Ishikawa (cell line): ENCODE measurements around the gene GPX8.

Experiments used
- CEBPB ChIP-seq: IDR thresholded peaks from 2 replicates; pipeline ENCODE4 v1.6.1; 2012
- EGR1 ChIP-seq: IDR thresholded peaks from 2 replicates; pipeline ENCODE4 v1.6.1; 2012
- EP300 ChIP-seq: IDR thresholded peaks from 2 replicates; pipeline ENCODE4 v1.6.1; 2012; ENCODE audit warnings: borderline replicate concordance
- TAF1 ChIP-seq: IDR thresholded peaks from 2 replicates; pipeline ENCODE4 v1.6.1; 2012; ENCODE audit warnings: low read depth, mild to moderate bottlenecking
- TCF12 ChIP-seq: IDR thresholded peaks from 2 replicates; pipeline ENCODE4 v1.6.1; 2012; ENCODE audit warnings: low read depth
- ZBTB7A ChIP-seq: IDR thresholded peaks from 2 replicates; pipeline ENCODE4 v1.6.1; 2012; ENCODE audit warnings: low read depth
- TF ChIP-seq, protein P1 (sequence below): IDR thresholded peaks from 2 replicates; pipeline ENCODE4 v1.6.1; 2012; ENCODE audit warnings: low read depth, mild to moderate bottlenecking
- TF ChIP-seq, protein P2 (sequence below): IDR thresholded peaks from 2 replicates; pipeline ENCODE4 v1.6.1; 2012

- TF ChIP-seq, protein P1, sequence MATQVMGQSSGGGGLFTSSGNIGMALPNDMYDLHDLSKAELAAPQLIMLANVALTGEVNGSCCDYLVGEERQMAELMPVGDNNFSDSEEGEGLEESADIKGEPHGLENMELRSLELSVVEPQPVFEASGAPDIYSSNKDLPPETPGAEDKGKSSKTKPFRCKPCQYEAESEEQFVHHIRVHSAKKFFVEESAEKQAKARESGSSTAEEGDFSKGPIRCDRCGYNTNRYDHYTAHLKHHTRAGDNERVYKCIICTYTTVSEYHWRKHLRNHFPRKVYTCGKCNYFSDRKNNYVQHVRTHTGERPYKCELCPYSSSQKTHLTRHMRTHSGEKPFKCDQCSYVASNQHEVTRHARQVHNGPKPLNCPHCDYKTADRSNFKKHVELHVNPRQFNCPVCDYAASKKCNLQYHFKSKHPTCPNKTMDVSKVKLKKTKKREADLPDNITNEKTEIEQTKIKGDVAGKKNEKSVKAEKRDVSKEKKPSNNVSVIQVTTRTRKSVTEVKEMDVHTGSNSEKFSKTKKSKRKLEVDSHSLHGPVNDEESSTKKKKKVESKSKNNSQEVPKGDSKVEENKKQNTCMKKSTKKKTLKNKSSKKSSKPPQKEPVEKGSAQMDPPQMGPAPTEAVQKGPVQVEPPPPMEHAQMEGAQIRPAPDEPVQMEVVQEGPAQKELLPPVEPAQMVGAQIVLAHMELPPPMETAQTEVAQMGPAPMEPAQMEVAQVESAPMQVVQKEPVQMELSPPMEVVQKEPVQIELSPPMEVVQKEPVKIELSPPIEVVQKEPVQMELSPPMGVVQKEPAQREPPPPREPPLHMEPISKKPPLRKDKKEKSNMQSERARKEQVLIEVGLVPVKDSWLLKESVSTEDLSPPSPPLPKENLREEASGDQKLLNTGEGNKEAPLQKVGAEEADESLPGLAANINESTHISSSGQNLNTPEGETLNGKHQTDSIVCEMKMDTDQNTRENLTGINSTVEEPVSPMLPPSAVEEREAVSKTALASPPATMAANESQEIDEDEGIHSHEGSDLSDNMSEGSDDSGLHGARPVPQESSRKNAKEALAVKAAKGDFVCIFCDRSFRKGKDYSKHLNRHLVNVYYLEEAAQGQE: no peak
- no peak; the same call in 1 of the 2 replicates for TF ChIP-seq TCF12
- TF ChIP-seq CEBPB: peak; percentile 73
- peak; percentile 70; the same call in 1 of the 2 replicates for TF ChIP-seq TAF1
- no peak for TF ChIP-seq EP300
- TF ChIP-seq ZBTB7A: no peak
- TF ChIP-seq EGR1: no peak
- TF ChIP-seq, protein P2, sequence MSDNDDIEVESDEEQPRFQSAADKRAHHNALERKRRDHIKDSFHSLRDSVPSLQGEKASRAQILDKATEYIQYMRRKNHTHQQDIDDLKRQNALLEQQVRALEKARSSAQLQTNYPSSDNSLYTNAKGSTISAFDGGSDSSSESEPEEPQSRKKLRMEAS: peak; percentile 47; the same call in 1 of the 2 replicates
These were observed at the start of gene GPX8 for GRCh38 chr5:55159763-55160492.
